GM21526 (cell line): Measurements from ENCODE around the gene HLA-E.
"Not testable (repeated sequence)": the region's sequence is repeated elsewhere in the genome, so short reads cannot be mapped to it uniquely, and the experiment has no call there.

Experiments
- ATAC-seq: cut with Tn5 transposase; IDR thresholded peaks from one replicate; pipeline ENCODE4 v1.9.1; 2021; ENCODE audit warnings: moderate library complexity; ENCODE audit not compliant: unreplicated experiment, low FRiP score

HLA-E gene

GRCh38 chr6:30500421-30501355 lies 11.4 kb downstream of the HLA-E start:
- ATAC-seq = no peak

DNA sequence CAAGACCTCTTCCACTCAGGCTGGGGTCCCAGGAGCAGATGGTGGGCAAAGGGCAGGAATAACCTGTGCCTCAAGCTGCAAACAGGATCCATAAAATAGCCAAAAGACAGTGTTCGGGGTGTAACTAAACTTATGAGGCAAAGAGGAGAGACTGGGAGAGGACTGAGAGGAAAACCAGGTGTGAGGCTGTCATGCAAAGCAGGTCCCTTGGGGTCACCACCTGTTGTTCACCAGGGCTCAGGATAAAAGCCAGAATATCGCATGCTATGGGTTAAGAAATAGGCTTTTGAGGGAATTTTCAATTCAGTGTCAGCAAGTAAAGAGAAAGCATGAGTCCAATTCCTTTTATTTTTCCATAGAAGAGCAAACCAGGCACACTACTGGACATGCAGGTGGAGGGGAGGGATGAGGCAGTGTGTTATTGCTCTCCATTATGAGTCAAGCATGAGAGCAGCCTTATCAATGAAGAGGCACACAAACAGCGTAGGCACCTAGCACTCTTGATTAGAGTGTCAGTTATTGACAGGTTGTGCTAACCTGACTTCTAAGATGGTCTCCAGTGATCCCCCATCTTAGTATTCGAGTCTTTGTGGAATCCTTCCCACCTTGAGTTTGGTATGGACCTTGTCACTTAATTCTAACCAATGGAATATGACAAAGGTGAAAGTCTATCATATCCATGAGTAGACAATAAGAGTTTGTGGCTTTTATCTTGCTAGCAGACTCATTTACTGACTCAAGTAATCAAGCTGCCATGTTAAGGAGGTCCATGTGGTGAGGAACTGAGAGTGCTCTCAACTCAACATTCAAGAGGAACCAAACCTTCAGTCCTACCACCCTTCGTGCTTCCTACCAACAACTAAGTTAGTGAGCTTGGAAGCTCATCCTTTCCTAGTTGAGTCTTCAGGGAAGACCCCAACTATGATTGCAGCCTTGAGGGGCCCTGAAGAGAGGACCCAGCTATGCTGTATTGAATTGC lies 18.8 kb downstream of the HLA-E start:
- ATAC-seq = no peak

DNA sequence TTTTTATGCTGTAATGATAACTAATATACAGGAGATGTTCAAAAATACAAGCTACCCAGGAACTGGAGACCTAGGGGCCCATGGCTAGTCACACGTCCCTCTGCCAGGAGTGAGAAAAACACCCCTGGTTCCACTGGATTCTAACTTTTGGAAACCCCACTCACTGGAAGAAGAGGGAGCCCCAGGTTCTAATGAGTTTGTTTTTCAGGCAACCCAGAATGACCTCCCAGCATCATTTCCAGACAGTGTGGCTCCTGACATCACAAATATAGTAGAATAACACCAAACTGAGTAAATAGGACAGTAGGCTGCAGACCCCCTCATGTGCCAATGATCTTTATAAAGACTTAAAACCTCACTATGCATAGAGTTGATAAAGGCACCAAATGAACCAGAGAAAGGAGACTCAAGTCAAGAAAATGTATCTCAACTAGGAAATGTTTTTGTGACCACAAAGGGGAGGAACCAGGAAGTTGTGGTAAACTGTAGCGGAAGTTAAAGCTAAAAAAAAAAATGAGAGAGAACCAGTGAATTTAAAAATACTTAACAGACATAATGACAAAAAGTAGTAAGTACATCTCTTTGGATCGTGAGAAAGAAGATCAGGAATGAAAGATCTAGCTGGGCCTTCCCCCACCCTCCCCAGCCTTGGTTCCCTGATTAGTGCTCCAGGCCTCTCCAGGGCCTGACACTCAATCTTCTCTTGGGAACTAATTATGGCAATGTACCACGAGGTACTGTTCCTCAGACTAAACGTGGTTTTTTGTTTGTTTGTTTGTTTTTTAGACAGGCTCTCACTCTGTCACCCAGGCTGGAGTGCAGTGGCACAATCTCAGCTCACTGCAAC lies 19.8 kb downstream of the HLA-E start:
- ATAC-seq = no peak

DNA sequence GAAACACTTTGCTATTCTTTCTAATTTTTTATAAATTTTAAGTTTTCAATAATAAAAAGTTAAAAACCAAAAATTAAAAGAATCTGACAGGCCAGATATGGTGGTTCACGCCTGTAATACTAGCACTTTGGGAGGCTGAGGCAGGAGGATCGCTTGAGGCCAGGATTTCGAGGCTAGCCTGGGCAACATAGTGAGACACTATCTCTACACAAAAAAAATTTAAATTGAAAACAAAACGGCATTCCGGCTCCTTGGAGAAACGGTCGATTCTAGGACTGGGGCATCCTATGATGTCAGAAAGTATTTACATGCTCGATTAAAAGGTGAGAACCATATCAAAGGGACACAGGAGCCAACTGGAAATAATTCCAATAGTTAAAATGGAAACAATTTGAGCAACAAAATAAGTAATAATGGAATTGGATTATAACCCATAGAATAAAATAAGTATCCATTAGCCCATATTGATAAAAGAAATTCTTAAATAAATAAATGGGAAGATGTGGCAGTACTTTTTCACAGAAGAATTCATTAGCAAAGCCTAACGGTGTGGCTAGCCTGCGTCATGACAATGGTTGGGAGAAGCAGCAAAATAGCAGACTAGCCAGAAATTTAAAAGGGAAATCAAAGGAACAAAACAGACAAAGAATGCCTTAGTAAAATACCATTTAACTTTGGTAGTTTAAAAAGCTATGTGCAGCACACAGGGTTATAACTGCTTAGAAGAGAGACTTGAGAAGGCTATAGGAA lies 21.3 kb downstream of the HLA-E start:
- no peak for ATAC-seq

GRCh38 chr6:30511169-30511546 lies 21.8 kb downstream of the HLA-E start:
- ATAC-seq = no peak

GRCh38 chr6:30513451-30513850 lies 24.1 kb downstream of the HLA-E start:
- no peak for ATAC-seq

DNA sequence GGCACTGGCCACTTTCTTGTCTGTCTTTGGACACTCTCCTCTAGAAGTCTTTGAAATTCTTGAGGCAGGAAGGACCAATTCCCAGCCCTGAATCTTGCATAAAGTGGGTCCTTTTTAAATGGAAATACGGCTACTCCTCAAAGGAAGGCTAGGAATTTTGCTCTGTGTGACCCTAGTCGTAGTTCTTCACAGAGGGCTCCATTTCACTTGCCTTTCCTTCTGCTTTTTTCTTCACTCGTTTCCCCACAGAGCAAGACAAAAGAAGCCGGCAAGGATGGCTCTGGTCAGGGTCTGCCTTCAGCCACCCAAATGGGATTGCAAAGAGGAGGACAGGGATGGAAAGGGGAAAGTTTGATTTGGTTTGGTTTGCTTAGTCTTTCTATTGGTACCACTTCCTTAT lies 25.8 kb downstream of the HLA-E start:
- no peak for ATAC-seq

GRCh38 chr6:30515944-30516753 lies 26.8 kb downstream of the HLA-E start:
- ATAC-seq = peak; percentile 64

GRCh38 chr6:30516754-30517076 lies 27.4 kb downstream of the HLA-E start:
- ATAC-seq = not testable (repeated sequence)

- not testable (repeated sequence) for ATAC-seq
Measured at GRCh38 chr6:30517767-30518504, 28.6 kb downstream of the HLA-E start.

DNA sequence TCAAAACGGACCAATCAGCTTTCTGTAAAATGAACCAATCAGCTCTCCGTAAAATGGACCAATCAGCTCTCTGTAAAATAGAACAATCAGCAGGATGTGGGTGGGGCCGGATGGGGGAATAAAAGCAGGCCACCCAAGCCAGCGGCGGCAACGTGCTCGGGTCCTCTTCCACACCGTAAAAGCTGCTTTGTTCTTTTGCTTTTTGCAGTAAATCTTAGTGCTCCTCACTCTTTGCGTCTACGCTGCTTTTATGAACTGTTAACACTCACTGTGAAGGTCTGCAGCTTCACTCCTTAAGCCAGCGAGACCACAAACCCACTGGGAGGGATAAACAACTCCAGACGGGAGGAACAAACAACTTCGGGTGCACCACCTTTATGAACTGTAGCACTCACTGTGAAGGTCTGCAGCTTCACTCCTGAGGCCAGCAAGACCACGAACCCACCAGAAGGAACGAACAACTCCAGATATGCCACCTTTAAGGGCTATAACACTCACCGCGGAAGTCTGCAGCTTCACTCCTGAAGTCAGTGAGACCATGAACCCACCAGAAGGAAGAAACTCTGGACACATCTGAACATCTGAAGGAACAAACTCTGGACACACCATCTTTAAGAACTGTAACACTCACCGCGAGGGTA lies 29.3 kb downstream of the HLA-E start:
- not testable (repeated sequence) for ATAC-seq

DNA sequence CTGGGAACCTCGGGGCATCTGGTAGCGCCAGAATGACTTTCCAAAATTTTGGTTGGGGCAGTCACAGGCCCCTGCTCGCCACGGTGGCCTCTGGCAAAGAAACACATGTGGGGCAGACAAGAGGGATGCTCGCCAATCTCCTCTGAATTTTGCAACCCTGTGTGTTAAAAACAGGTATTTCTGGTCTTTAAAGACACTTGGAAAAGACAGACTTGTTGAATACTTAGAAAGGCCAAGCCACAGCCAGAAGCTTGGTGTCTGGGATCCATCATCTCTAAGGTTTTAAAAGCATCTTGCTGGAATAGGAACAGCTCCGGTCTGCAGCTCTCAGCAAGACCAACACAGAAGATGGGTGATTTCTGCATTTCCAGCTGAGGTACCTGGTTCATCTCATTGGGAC lies 31.2 kb downstream of the HLA-E start:
- no peak for ATAC-seq

DNA sequence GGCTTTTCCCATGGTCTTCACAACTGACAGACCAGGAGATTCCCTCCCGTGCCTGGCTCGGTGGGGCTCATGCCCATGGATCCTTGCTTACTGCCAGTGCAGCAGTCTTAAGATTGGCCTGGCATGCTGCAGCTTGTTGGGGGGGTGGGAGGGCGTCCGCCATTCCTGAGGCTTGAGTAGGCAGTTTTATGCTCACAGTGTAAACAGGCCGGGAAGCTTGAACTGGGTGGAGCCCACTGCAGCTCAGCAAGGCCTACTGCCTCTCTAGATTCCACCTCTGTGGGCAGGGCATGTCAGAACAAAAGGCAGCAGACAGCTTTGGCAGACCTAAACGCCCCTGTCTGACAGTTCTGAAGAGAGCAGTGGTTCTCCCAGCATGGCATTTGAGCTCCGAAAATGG lies 31.8 kb downstream of the HLA-E start:
- ATAC-seq = not testable (repeated sequence)

DNA sequence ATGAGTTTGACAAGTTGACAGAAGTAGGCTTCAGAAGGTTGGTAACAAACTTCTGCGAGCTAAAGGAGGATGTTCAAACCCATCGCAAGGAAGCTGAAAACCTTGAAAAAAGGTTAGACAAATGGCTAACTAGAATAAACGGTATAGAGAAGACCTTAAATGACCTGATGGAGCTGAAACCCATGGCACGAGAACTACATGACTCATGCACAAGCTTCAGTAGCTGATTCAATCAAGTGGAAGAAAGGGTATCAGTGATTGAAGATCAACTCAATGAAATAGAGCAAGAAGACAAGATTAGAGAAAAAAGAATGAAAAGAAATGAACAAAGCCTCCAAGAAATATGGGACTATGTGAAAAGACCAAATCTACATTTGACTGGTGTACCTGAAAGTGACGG lies 32.6 kb downstream of the HLA-E start:
- ATAC-seq = not testable (repeated sequence)

- ATAC-seq = not testable (repeated sequence)
Measured at GRCh38 chr6:30526444-30526843, 37.1 kb downstream of the HLA-E start.

- ATAC-seq = not testable (repeated sequence)
Measured at GRCh38 chr6:30529349-30529875, 40.1 kb downstream of the HLA-E start.

DNA sequence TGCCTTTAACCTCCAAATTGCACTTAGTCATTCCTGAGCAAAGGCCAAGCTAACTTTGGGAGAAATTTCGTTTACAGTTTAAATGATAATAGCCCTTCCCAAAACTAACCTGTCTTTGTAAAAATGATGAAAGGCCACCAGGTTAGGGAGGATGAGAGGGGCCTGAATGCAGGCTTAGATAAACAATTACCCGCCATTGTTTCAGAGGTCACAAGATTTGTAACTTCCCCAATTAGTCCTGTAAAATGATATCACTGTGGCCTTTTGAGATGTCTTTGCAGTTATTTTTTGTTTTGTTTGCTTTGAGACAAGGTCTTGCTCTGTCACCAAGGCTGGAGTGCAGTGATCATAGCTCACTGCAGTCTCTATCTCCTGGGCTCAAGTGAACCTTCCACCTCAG lies 40.7 kb downstream of the HLA-E start:
- no peak for ATAC-seq
